ENCODE measurements around the gene CTDSPL. TPM values are rescaled to one million over a fixed set of nuclear protein-coding genes. Genes with fewer than 3 reads are reported as not detected.

The CTDSPL gene
- total and polyA plus RNA-seq, 2 experiments from 2014 or later, result 15.3 to 22.3 TPM

GRCh38 chr3:37913522-37913921 lies 51.8 kb downstream of the CTDSPL start:
- Histone ChIP-seq H3K4me1 (ENCODE audit: low read depth) (peaks cover 11% of the 10 kb centered on the region), H3K27me3 (no peaks in the 10 kb centered on the region), H3K9me3 (ENCODE audit: low read depth) (no peaks in the 10 kb centered on the region), H3K36me3 (no peaks in the 10 kb centered on the region), H3K27ac (no peak overlapping the region), H3K4me3 (no peak overlapping the region)
- TF ChIP-seq CTCF (IDR thresholded peaks at IDR 0.05; ENCODE audit: low read depth, low read length), result no peak
- DNase-seq (ENCODE audit: low read depth in 1 of 2, low spot score in 1 of 2), result no peak

GRCh38 chr3:37916685-37917084 lies 55.0 kb downstream of the CTDSPL start:
- DNase-seq (ENCODE audit: low read depth in 1 of 2, low spot score in 1 of 2), result no peak
- Histone ChIP-seq H3K4me1 (ENCODE audit: low read depth) (peaks cover 11% of the 10 kb centered on the region), H3K27me3 (no peaks in the 10 kb centered on the region), H3K4me3 (no peak overlapping the region), H3K36me3 (no peaks in the 10 kb centered on the region), H3K9me3 (ENCODE audit: low read depth) (no peaks in the 10 kb centered on the region), H3K27ac (no peak overlapping the region)
- TF ChIP-seq CTCF (IDR thresholded peaks at IDR 0.05; ENCODE audit: low read depth, low read length), result no peak

GRCh38 chr3:37918627-37919026 lies 56.9 kb downstream of the CTDSPL start:
- Histone ChIP-seq H3K9me3 (ENCODE audit: low read depth) (no peaks in the 10 kb centered on the region), H3K27me3 (no peaks in the 10 kb centered on the region), H3K4me1 (ENCODE audit: low read depth) (peaks cover 22% of the 10 kb centered on the region), H3K4me3 (no peak overlapping the region), H3K27ac (no peak overlapping the region), H3K36me3 (no peaks in the 10 kb centered on the region)
- no peak for DNase-seq (ENCODE audit: low read depth in 1 of 2, low spot score in 1 of 2)
- TF ChIP-seq CTCF (IDR thresholded peaks at IDR 0.05; ENCODE audit: low read depth, low read length), result no peak

GRCh38 chr3:37920156-37920699 lies 58.5 kb downstream of the CTDSPL start:
- Histone ChIP-seq H3K27ac (no peak overlapping the region), H3K27me3 (no peaks in the 10 kb centered on the region), H3K4me1 (ENCODE audit: low read depth) (peaks cover 29% of the 10 kb centered on the region), H3K9me3 (ENCODE audit: low read depth) (no peaks in the 10 kb centered on the region), H3K4me3 (no peak overlapping the region), H3K36me3 (no peaks in the 10 kb centered on the region)
- TF ChIP-seq CTCF (IDR thresholded peaks at IDR 0.05; ENCODE audit: low read depth, low read length), result no peak
- no peak for DNase-seq (ENCODE audit: low read depth in 1 of 2, low spot score in 1 of 2)

GRCh38 chr3:37921025-37921424 lies 59.3 kb downstream of the CTDSPL start:
- no peaks in the 10 kb centered on the region for H3K36me3 ChIP-seq
- no peak for TF ChIP-seq CTCF (IDR thresholded peaks at IDR 0.05; ENCODE audit: low read depth, low read length)
- H3K4me1 ChIP-seq (ENCODE audit: low read depth), result peaks cover 32% of the 10 kb centered on the region
- H3K9me3 ChIP-seq (ENCODE audit: low read depth), result no peaks in the 10 kb centered on the region
- DNase-seq (ENCODE audit: low read depth in 1 of 2, low spot score in 1 of 2), result no peak
- H3K4me3 ChIP-seq, result no peak overlapping the region
- H3K27me3 ChIP-seq, result no peaks in the 10 kb centered on the region
- H3K27ac ChIP-seq, result no peak overlapping the region
